Measurements from ENCODE around the gene TMPRSS9.

DNA sequence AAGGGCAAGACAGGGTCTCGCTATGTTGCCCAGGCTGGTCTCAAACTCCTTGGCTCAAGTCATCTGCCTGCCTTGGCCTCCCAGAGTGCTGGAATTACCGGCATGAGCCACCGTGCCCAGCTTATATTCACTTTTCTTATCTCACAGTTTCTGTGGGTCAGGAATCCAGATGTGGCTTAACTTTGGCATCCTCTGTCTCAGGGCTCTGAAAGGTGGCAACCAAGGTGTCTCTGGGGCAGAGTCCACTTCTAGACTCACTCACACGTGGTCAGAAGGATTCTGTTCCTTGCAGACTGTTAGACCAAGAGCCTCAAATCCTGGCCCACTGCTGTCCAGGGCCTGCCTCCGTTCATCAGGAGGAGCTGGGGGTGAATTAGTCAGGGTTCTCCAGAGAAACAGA is 104.3 kb downstream of the TMPRSS9 start:
- TF ChIP-seq SMAD3 (CRISPR knock-in tag; IDR thresholded peaks at IDR 0.05; ENCODE audit: borderline replicate concordance) (no peak), PRRX2 (CRISPR knock-in tag; IDR thresholded peaks at IDR 0.05) (no peak), ATF3 (CRISPR knock-in tag; conservative IDR thresholded peaks at IDR 0.05) (no peak), MXD4 (CRISPR knock-in tag; IDR thresholded peaks at IDR 0.05; ENCODE audit: borderline replicate concordance) (no peak)
- TF ChIP-seq, protein P1, sequence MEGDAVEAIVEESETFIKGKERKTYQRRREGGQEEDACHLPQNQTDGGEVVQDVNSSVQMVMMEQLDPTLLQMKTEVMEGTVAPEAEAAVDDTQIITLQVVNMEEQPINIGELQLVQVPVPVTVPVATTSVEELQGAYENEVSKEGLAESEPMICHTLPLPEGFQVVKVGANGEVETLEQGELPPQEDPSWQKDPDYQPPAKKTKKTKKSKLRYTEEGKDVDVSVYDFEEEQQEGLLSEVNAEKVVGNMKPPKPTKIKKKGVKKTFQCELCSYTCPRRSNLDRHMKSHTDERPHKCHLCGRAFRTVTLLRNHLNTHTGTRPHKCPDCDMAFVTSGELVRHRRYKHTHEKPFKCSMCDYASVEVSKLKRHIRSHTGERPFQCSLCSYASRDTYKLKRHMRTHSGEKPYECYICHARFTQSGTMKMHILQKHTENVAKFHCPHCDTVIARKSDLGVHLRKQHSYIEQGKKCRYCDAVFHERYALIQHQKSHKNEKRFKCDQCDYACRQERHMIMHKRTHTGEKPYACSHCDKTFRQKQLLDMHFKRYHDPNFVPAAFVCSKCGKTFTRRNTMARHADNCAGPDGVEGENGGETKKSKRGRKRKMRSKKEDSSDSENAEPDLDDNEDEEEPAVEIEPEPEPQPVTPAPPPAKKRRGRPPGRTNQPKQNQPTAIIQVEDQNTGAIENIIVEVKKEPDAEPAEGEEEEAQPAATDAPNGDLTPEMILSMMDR (IDR thresholded peaks at IDR 0.05) = no peak

All from WTC11 (cell line).